HG03064 (cell line): ENCODE measurements around the gene LEP.
"Not testable (repeated sequence)": the region's sequence is repeated elsewhere in the genome, so short reads cannot be mapped to it uniquely, and the experiment has no call there.

ENCODE experiments used
- ATAC-seq: cut with Tn5 transposase; IDR thresholded peaks from one replicate; pipeline ENCODE4 v1.9.1; 2021; ENCODE audit warnings: low read depth; ENCODE audit not compliant: unreplicated experiment

LEP gene

GRCh38 chr7:128210590-128211570 lies 30.2 kb upstream of the LEP start:
- ATAC-seq: no peak

- ATAC-seq: no peak
These were observed 29.5 kb upstream of the LEP start for GRCh38 chr7:128211626-128212025.

GRCh38 chr7:128214463-128214862 lies 26.6 kb upstream of the LEP start:
- no peak for ATAC-seq

GRCh38 chr7:128215281-128215680 lies 25.8 kb upstream of the LEP start:
- no peak for ATAC-seq

GRCh38 chr7:128215739-128216138 lies 25.3 kb upstream of the LEP start:
- ATAC-seq: no peak

GRCh38 chr7:128217030-128217805 lies 23.9 kb upstream of the LEP start:
- ATAC-seq: no peak

GRCh38 chr7:128217967-128218652 lies 23.0 kb upstream of the LEP start:
- ATAC-seq: no peak

- ATAC-seq: no peak
These were observed 21.4 kb upstream of the LEP start for GRCh38 chr7:128219636-128220035.

GRCh38 chr7:128221929-128222403 lies 19.1 kb upstream of the LEP start:
- ATAC-seq: no peak

- ATAC-seq: no peak
These were observed 14.7 kb upstream of the LEP start for GRCh38 chr7:128226132-128226980.

- ATAC-seq: no peak
These were observed 13.8 kb upstream of the LEP start for GRCh38 chr7:128227271-128227670.

- ATAC-seq: no peak
These were observed 10.1 kb upstream of the LEP start for GRCh38 chr7:128231021-128231420.

- no peak for ATAC-seq
These were observed 9.4 kb upstream of the LEP start for GRCh38 chr7:128231677-128232076.

- ATAC-seq: no peak
These were observed 7.6 kb upstream of the LEP start for GRCh38 chr7:128233471-128233870.

GRCh38 chr7:128234476-128235026 lies 6.5 kb upstream of the LEP start:
- no peak for ATAC-seq

- ATAC-seq: no peak
These were observed 5.6 kb upstream of the LEP start for GRCh38 chr7:128235471-128235870.

GRCh38 chr7:128236924-128237586 lies 4.0 kb upstream of the LEP start:
- no peak for ATAC-seq

GRCh38 chr7:128239146-128239545 lies 1.9 kb upstream of the LEP start:
- ATAC-seq: not testable (repeated sequence)

GRCh38 chr7:128242661-128243060 lies 1.6 kb downstream of the LEP start:
- ATAC-seq: no peak
